22Rv1 (cell line): ENCODE measurements around the gene H19.

Experiments
- ZFX ChIP-seq: fragments of 450-650 bp; IDR thresholded peaks from 2 replicates; pipeline ENCODE4 v1.6.1; 2017; ENCODE audit warnings: antibody characterized with exemption, borderline replicate concordance
- TF ChIP-seq, protein P1 (sequence below): fragments of 450-650 bp; IDR thresholded peaks from 2 replicates; pipeline ENCODE4 v1.5.1; 2017; ENCODE audit warnings: mild to moderate bottlenecking

GRCh38 chr11:2035382-2035781, 37.7 kb upstream of the H19 start:
- TF ChIP-seq, protein P1, sequence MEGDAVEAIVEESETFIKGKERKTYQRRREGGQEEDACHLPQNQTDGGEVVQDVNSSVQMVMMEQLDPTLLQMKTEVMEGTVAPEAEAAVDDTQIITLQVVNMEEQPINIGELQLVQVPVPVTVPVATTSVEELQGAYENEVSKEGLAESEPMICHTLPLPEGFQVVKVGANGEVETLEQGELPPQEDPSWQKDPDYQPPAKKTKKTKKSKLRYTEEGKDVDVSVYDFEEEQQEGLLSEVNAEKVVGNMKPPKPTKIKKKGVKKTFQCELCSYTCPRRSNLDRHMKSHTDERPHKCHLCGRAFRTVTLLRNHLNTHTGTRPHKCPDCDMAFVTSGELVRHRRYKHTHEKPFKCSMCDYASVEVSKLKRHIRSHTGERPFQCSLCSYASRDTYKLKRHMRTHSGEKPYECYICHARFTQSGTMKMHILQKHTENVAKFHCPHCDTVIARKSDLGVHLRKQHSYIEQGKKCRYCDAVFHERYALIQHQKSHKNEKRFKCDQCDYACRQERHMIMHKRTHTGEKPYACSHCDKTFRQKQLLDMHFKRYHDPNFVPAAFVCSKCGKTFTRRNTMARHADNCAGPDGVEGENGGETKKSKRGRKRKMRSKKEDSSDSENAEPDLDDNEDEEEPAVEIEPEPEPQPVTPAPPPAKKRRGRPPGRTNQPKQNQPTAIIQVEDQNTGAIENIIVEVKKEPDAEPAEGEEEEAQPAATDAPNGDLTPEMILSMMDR = no peak
- TF ChIP-seq ZFX = no peak
